NCI-H1105 treated with DMSO at 0.1 percent for 48 hours (cell line): ENCODE results near the gene TWF2.

Experiments used
- DNase-seq: peaks from one replicate; lab custom pipeline; 2025; lab: John Stamatoyannopoulos, UW

TWF2 gene

DNA sequence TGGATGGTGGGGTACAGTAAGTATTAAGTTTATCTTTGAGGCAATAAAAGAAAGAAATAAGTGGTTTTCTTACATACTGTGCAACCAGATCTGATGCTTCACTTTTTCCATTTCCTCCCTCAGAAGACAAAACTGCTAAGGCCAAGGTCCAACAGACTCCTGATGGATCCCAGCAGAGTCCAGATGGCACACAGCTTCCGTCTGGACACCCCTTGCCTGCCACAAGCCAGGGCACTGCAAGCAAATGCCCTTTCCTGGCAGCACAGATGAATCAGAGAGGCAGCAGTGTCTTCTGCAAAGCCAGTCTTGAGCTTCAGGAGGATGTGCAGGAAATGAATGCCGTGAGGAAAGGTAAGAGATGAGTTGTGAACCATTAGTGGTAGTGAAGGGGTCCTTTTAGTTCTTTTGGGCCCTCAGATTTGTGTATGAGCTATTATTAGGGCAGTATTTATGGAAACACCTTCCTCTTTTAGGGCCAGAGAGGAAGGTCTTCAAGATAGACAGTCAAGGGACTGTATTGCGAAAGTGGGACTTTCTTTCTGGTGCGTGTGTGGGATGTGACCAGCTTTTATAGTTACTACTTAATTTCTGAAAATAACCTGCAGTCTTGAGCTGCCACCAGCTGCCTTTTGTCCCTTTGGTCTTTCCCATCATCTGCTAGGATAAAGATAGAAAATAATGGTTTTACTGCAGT, 36.4 kb downstream of the TWF2 start:
- no peak for DNase-seq

DNA sequence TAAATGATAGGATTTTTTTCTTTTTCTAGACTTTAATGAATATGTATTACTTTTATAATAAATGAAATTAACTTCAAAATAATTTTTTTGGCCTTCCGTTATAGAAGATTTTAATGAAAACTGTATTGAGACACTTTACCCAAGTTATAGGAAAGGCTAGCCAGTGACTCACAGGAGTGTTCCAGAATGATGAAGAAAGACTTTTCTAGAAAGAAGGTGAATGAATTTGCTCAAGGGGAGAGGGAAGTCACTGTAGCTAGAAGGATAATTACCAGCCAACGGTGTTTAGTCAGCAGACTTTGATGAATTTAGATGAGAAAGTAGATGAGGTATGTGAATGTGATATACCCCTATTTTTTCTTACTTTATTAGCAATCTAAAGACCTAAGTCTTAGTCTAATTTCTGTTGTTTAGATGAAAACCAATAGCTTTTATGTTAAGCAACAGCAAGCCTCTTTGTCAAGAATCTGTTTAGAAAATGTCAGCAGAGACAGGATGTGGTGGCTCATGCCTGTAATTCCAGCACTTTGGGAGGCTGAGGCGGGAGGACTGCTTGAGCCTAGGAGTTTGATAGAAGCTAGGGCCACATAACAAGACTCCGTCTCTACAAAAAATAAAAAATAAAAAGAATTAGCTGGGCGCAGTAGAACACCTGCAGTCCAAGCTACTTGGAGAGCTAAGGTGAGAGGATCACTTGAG, 37.8 kb downstream of the TWF2 start:
- no peak for DNase-seq

- no peak for DNase-seq
Observed at GRCh38 chr3:52198643-52199608, 40.0 kb downstream of the TWF2 start.

GRCh38 chr3:52197842-52198625, 40.9 kb downstream of the TWF2 start, which contains the start of gene ALAS1:
Gene ALAS1, plus strand, starts transcription at chr3:52198160. Its CDS starts 1,082 bp downstream, at chr3:52199242.
- peak; percentile 66 for DNase-seq

- DNase-seq = no peak
Observed at GRCh38 chr3:52197499-52197841, 41.5 kb downstream of the TWF2 start.

DNA sequence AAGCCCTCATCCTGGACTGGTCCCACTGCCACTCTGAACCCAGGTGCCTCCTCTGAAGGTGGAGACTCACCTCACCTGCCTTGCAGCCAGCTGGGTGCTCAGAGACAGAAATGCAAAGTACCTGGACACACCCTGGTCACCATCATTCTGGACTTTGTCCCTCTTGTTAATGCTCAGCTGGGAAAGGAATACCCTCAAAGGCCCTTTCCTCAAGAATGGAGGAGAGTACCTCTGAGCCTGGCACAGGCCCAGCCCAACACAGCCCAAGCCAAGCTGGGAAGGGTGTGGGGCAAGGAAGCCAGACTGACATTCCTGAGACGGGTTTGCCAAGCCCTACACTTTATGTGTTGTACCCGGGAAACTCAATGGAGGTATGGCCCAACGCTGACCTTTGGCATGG, 42.0 kb downstream of the TWF2 start:
- DNase-seq = no peak

GRCh38 chr3:52195823-52196331, 43.1 kb downstream of the TWF2 start:
- DNase-seq = no peak

DNA sequence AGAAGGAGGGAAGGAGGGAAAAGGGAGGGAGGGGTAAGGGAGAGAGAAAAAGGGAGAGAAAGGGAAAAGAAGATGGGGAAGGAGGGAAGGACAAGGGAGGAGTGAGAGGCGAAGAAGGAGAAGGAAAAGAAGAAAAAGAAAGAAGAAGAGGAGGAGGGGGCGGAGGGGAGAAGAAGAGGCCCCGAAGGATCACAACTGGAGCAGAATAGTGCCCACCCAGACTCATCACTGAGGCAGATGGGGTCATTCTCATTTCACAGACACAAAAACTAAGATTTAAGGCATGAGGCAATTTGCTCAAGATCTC, 43.7 kb downstream of the TWF2 start:
- DNase-seq = no peak

- DNase-seq = no peak
Observed at GRCh38 chr3:52194485-52195290, 44.3 kb downstream of the TWF2 start.

DNA sequence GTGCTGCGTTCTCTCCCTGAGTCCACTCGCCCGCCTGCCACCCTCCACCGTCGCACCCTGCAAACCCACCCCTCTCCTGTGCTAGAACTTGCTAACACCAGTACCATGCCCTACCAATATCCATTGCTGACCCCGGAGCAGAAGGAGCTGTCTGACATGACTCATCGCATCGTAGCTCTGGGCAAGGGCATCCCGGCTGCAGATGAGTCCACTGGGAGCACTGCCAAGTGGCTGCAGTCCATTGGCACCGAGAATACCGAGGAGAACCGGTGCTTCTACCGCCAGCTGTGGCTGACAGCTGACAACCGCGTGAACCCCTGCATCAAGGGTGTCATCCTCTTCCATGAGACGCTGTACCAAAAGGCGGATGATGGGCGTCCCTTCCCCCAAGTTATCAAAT, 45.9 kb downstream of the TWF2 start:
- no peak for DNase-seq

- DNase-seq = no peak
Observed at GRCh38 chr3:52191663-52192062, 47.3 kb downstream of the TWF2 start.

GRCh38 chr3:52190294-52191074, 48.5 kb downstream of the TWF2 start:
- DNase-seq = no peak

DNA sequence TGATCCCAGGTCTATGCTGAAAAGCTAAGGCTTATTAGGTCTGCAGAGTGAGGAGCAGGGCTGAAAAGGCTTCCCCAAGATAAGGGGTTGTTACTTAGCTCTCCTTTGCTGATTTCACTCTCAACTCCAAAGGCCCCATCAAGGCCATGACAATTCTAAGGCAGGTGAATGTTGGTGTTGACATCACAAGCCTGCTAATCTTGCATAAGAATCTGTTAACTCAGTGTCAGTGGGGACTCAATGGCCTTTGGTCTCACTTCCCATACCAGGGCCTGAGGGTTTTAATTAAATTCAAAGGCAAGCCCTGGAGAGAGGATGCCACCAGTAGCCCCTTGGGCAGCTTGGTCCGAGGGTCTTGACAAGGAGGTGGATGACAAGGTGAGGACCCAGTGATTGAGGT, 50.4 kb downstream of the TWF2 start:
- no peak for DNase-seq

GRCh38 chr3:52186729-52187128, 52.2 kb downstream of the TWF2 start:
- DNase-seq = no peak

DNA sequence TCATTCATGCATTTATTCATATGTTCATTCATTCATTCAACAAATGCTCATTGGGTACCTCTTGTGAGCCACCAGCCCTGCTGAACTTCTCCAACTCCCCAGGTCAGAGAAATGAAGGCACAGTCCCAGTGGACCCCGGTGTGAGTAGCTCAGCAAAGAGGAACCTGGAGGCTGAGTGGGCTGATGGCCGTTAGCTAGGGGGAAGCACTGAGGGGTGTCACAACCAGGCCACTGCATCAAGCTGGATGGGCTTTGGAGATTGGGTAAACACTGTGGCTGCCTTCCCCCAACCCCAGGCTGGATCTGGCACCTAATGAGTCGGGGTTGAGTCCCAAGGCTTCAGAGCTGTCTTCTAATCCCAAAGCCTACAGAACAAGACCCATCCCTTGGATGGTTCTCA, 53.1 kb downstream of the TWF2 start:
- DNase-seq = no peak

DNA sequence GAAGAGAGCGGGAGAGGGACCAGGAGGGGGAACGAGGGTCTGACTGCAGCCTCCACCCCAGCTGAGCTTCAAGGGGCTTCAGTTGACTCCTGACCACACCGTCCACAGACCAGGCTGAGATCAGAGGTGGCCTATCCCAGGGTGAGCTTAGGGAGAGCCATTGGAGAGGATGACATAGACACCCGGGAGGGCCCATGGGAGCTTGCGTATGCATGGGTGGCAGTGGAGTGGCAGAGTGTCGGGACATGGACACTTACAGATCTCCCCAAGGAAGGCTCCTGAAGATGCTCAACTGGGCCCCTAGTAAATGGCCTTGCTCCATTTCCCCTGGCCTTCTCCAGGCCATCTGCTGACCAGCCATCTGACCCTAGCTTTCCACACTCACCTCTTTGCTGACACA, 53.6 kb downstream of the TWF2 start:
- DNase-seq = no peak

DNA sequence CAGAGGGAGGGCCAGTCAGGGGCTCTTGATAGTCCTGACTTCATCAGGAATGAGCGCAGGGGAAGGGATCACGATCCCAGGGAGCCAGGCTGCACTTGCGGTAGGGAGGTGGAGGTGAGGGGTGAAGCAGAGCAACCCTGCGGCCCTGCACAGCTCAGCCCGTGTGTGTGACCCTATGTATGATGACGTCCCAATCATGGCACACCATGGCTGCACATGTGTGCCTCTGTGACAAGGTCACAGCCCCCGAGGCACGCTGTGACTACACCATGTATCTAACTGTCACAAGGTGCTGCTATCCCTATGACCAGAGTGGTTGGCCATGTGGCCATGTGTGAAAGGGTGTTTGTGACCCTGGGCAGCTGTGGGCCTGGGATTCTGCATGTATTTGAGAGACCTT, 54.3 kb downstream of the TWF2 start:
- DNase-seq = no peak

DNA sequence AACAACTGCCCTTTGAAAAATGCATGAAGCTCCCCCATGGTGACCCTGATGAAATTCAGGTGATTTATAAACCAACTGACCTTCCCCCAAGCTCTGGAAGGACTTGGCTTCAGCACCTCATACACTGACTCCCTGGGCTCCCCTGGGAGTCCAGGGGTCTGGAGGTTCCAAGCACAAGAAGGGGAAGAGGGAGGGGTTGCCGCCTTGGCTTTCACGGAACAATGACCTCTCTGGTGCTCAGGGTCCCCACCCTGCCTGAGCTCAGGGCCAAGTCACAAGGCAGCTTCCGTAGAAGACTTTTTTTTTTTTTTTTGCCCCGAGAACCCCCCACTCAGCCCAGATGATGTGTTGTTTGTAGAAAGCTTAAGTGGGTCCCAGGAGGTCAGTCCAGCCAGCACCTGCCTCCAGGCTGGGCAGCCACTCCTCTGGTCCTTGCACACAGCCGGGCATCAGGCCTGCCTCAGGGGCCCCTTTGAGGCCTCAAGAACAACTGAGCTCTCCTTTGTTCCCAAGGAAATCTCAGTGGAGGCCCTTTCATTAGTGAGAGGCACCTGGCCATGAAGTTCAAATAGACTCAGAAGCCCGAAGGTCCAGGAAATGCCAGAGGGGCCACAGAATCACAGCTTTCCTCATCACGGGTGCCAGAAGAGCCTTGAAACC, 55.0 kb downstream of the TWF2 start:
- DNase-seq = no peak

DNA sequence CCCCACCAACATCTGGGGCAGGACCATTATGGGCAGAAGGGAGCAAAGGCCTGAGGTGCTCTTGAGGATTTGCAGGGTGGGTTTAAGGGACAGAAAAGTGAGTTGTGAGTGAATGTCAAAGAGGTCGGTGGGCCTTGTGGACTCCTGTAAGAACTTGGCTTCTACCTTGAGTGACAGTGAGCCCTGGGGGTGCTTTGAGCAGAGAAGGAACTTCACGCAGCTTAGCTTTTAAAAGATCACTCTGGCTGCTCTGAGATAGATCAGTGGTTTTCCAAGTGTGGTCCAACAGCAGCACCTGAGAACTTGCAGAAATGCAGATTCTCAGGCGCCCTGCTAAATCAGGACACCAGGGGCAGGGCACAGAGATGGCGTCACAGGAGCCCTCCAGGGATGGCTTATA, 56.3 kb downstream of the TWF2 start:
- no peak for DNase-seq

DNA sequence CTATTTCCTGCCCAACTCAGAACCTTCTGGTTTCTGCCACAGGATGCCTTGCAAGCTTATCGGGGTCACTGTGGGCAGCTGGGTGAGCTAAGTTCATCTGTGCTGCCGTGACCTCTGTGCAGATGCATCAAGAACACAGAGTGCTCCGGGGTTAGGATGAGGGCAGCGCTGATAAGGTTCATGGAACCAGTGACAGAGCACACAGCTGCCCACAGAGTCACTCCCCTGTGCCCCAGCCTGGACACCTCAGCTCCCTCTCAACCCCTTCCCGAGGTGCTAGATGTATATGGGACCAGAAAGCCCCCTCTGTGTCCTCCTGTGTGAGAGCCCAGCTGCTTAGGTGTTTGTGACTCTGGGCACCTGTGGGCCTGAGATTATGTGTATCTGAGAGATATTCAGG, 56.8 kb downstream of the TWF2 start:
- DNase-seq = no peak
